SK-N-SH (cell line): ENCODE measurements around the gene MRPL9. TPM values are rescaled to one million over a fixed set of nuclear protein-coding genes. Genes with fewer than 3 reads are reported as not detected.

Experiments
- CTCF ChIA-PET: fragments of 300-600, 350-600 bp; formaldehyde crosslinking; extraction: SDS; loops from one replicate; lab custom pipeline; 2021; lab: Yijun Ruan, JAX
- POLR2A ChIA-PET: fragments of 350-600 bp; sonication (Branson Sonifier 250); formaldehyde crosslinking; extraction: SDS; loops from one replicate; lab custom pipeline; 2020; ENCODE audit warnings: antibody characterized with exemption, inconsistent platforms; lab: Yijun Ruan, JAX
- DNase-seq: peaks from one replicate; pipeline ENCODE4 v3.0.0; 2012
- H2AFZ ChIP-seq: fragments of 200-600 bp; sonication (generic); 2 replicates; pipeline ENCODE4 v1.8.1; 2016; ENCODE audit warnings: antibody characterized with exemption, mild to moderate bottlenecking, low read depth
- H3F3A ChIP-seq: fragments of 200-600 bp; sonication (generic); replicated peaks from 2 replicates; pipeline ENCODE3; 2016; ENCODE audit warnings: antibody characterized with exemption, mild to moderate bottlenecking; ENCODE audit not compliant: insufficient read depth
- H3K27ac ChIP-seq, 2 experiments: fragments of 200-500 bp in 1 of 2; fragments of 200-600 bp in 1 of 2; sonication (Bioruptor generic) in 1 of 2; sonication (generic), shearing (Covaris generic) in 1 of 2; 2 replicates each; pipeline versions ENCODE4 v1.5.1 to v1.6.1; 2014 to 2016; ENCODE audit warnings: low read depth in 2 of 2, inconsistent platforms in 1 of 2, low read length in 1 of 2, mild to moderate bottlenecking in 1 of 2, mixed read lengths in 1 of 2
- H3K27me3 ChIP-seq: fragments of 200-600 bp; sonication (generic), shearing (Covaris generic); 2 replicates; pipeline ENCODE4 v1.6.1; 2016; ENCODE audit warnings: mixed run types; ENCODE audit not compliant: insufficient read depth
- H3K36me3 ChIP-seq, 2 experiments: fragments of 200-500 bp in 1 of 2; fragments of 200-600 bp in 1 of 2; sonication (Bioruptor generic) in 1 of 2; sonication (generic) in 1 of 2; replicated peaks in 1 of 2; 2 replicates each; pipeline versions ENCODE3 to v1.5.1; 2014 to 2016; ENCODE audit warnings: low read length in 1 of 2, mild to moderate bottlenecking in 1 of 2; ENCODE audit not compliant: insufficient read depth in 2 of 2, control insufficient read depth in 1 of 2
- H3K4me1 ChIP-seq, 2 experiments: fragments of 200-500 bp in 1 of 2; fragments of 200-600 bp in 1 of 2; sonication (Bioruptor generic) in 1 of 2; sonication (generic), shearing (Covaris generic) in 1 of 2; 2 replicates each; pipeline versions ENCODE4 v1.5.1 to v1.6.1; 2014 to 2016; ENCODE audit warnings: low read depth in 1 of 2, low read length in 1 of 2, mixed run types in 1 of 2; ENCODE audit not compliant: insufficient read depth in 2 of 2, control insufficient read depth in 1 of 2
- H3K4me2 ChIP-seq: fragments of 200-600 bp; sonication (generic), shearing (Covaris generic); 2 replicates; pipeline ENCODE4 v1.6.1; 2017; ENCODE audit warnings: mixed run types
- H3K4me3 ChIP-seq, 2 experiments: fragments of 200-500 bp in 1 of 2; fragments of 200-600 bp in 1 of 2; sonication (Bioruptor generic) in 1 of 2; sonication (generic), shearing (Covaris generic) in 1 of 2; 2 replicates each; pipeline versions ENCODE4 v1.5.1 to v1.8.1; 2014 to 2016; ENCODE audit warnings: low read depth in 2 of 2, inconsistent platforms in 1 of 2, low read length in 1 of 2, mild to moderate bottlenecking in 1 of 2, mixed read lengths in 1 of 2, moderate library complexity in 1 of 2
- H3K79me2 ChIP-seq: fragments of 200-600 bp; sonication (generic); 2 replicates; pipeline ENCODE4 v1.8.1; 2017; ENCODE audit warnings: mild to moderate bottlenecking; ENCODE audit not compliant: insufficient read depth
- H3K9ac ChIP-seq: fragments of 200-600 bp; sonication (generic); 2 replicates; pipeline ENCODE4 v1.6.1; 2017; ENCODE audit warnings: mixed run types
- H3K9me2 ChIP-seq: fragments of 200-600 bp; sonication (generic); 2 replicates; pipeline ENCODE4 v1.6.1; 2017; ENCODE audit warnings: mixed run types
- H3K9me3 ChIP-seq: fragments of 200-600 bp; sonication (generic); 2 replicates; pipeline ENCODE4 v1.6.1; 2017; ENCODE audit warnings: mixed run types, mild to moderate bottlenecking, moderate library complexity
- H4K20me1 ChIP-seq: fragments of 200-600 bp; sonication (generic); 2 replicates; pipeline ENCODE4 v1.6.1; 2017; ENCODE audit warnings: mild to moderate bottlenecking, mixed run types; ENCODE audit not compliant: insufficient read depth
- CTCF ChIP-seq: fragments of 200-600 bp; sonication (generic); IDR thresholded peaks from 2 replicates; pipeline ENCODE4 v1.6.1; 2017; ENCODE audit warnings: antibody characterized with exemption, mild to moderate bottlenecking, moderate library complexity
- ELF1 ChIP-seq: IDR thresholded peaks from 2 replicates; pipeline ENCODE4 v1.4.0; 2012
- EZH2phosphoT487 ChIP-seq: fragments of 200-600 bp; sonication (generic); IDR thresholded peaks from 2 replicates; pipeline ENCODE4 v1.6.1; 2017; ENCODE audit warnings: low read depth, mixed run types, mild to moderate bottlenecking, antibody characterized with exemption, moderate library complexity, borderline replicate concordance
- FOSL2 ChIP-seq: IDR thresholded peaks from 2 replicates; pipeline ENCODE4 v1.4.0; 2012; ENCODE audit warnings: low read depth, mild to moderate bottlenecking, moderate library complexity, borderline replicate concordance
- FOXM1 ChIP-seq: IDR thresholded peaks from 2 replicates; pipeline ENCODE4 v1.4.0; 2012; ENCODE audit warnings: low read depth, mild to moderate bottlenecking
- MEF2A ChIP-seq: IDR thresholded peaks from 2 replicates; pipeline ENCODE4 v1.4.0; 2012; ENCODE audit warnings: low read depth, borderline replicate concordance
- MXI1 ChIP-seq: IDR thresholded peaks from 2 replicates; pipeline ENCODE4 v1.6.1; 2012; ENCODE audit warnings: mild to moderate bottlenecking, low read depth, low read length, improper control_type of control experiment
- RAD21 ChIP-seq: IDR thresholded peaks from 2 replicates; pipeline ENCODE4 v1.6.1; 2012; ENCODE audit warnings: mild to moderate bottlenecking, low read length
- RCOR1 ChIP-seq: fragments of 150-350 bp; IDR thresholded peaks from 2 replicates; pipeline ENCODE4 v1.6.1; 2017; ENCODE audit warnings: antibody characterized with exemption, low read length
- REST ChIP-seq: IDR thresholded peaks from 2 replicates; pipeline ENCODE4 v1.6.1; 2012; ENCODE audit warnings: mild to moderate bottlenecking, low read depth, low read length, moderate library complexity
- SMC3 ChIP-seq: IDR thresholded peaks from 2 replicates; pipeline ENCODE4 v1.6.1; 2012; ENCODE audit warnings: low read depth, low read length, improper control_type of control experiment
- TCF12 ChIP-seq: IDR thresholded peaks from 2 replicates; pipeline ENCODE4 v1.4.0; 2012
- USF1 ChIP-seq: IDR thresholded peaks from 2 replicates; pipeline ENCODE4 v1.4.0; 2012; ENCODE audit warnings: low read depth, borderline replicate concordance
- USF2 ChIP-seq: fragments of 150-350 bp; IDR thresholded peaks from 2 replicates; pipeline ENCODE4 v1.6.1; 2017; ENCODE audit warnings: antibody characterized with exemption, low read length, low read depth, borderline replicate concordance
- YY1 ChIP-seq: IDR thresholded peaks from 2 replicates; pipeline ENCODE4 v1.4.0; 2012; ENCODE audit warnings: low read depth, mild to moderate bottlenecking
- WGBS: methylation state at CpG from one replicate; pipeline ENCODE4 v1.1.6; 2017; ENCODE audit warnings: low lambda C conversion rate; 5-methylcytosine and 5-hydroxymethylcytosine counted together
- polyA plus RNA-seq, 3 experiments: library from polyadenylated mRNA; depleted of rRNA; stranded (reverse); fragments of >200 nt; gene quantifications; 2 replicates each; pipeline ENCODE4 v1.2.3, GENCODE V29; 2012

MRPL9 gene
- polyA plus RNA-seq, 1 of the 3 experiments (the other 2 are of a cell fraction), result 76.2 TPM

- no peaks in the 10 kb centered on the region for H4K20me1 ChIP-seq
- 69% methylated on average over 3 of the region's 3 CpGs for WGBS
- H3K27ac ChIP-seq, result no peak overlapping the region
- H3F3A ChIP-seq, result no peaks in the 10 kb centered on the region
- no peaks in the 10 kb centered on the region for H3K4me1 ChIP-seq
- no peak for DNase-seq
- no peak overlapping the region for H3K4me3 ChIP-seq
- H3K9ac ChIP-seq, result no peak overlapping the region
- TF ChIP-seq RCOR1 (no peak), USF1 (no peak), TCF12 (no peak), EZH2phosphoT487 (no peak), USF2 (no peak), FOSL2 (no peak), MEF2A (no peak), RAD21 (no peak), FOXM1 (no peak), REST (no peak), YY1 (no peak), MXI1 (no peak), CTCF (no peak), SMC3 (no peak), ELF1 (no peak)
- no peaks in the 10 kb centered on the region for H3K9me3 ChIP-seq
- H3K4me2 ChIP-seq, result no peak overlapping the region
- no peaks in the 10 kb centered on the region for H3K9me2 ChIP-seq
- H2AFZ ChIP-seq, result no peak overlapping the region
- no peaks in the 10 kb centered on the region for H3K27me3 ChIP-seq
- CTCF ChIA-PET, result interaction anchor here (0.9 to 1.0 kb wide), 2 partner anchors 13 to 60 kb away, joined by 3 read pairs; partner anchors contain the start of gene MRPL9
- H3K79me2 ChIP-seq, result no peaks in the 10 kb centered on the region
- H3K36me3 ChIP-seq, result peaks cover 3 to 27% of the 10 kb centered on the region in 2 experiments
- POLR2A ChIA-PET, result no interaction called here
These were observed 13.4 kb upstream of the MRPL9 start for GRCh38 chr1:151776665-151777062.
